NCI-H2107 treated with DMSO at 0.1 percent for 48 hours (cell line): ENCODE data around the gene TMEM266.

Source experiments
- DNase-seq: peaks from one replicate; lab custom pipeline; 2025; ENCODE audit not compliant: unreplicated experiment; lab: John Stamatoyannopoulos, UW

The TMEM266 gene

DNA sequence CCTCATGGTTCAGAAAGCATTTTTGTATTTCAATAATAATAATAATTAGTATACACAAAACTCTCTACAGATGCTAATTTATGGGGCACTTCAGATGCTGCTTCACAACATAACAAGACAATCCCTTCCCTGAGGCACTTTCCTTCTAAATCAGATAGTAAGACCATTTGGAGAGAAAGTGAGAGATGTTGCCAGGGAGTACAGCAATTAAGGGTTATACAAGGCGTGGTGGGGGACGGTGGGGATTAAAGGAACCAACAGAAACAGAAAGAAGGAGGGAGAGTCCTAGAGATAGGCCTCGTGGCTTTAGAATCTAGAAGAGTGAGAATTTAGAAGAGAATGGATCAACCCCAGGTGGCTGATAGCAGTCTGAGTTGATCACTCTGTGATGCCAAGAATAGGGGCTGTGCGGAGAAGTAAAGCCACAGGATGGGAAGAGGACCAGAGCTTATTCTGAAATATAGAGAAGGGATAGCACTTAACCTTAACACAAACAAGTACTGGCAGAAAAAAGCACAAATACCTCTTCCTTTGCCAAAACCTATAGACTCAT, 174.6 kb downstream of the TMEM266 start:
- DNase-seq = no peak

DNA sequence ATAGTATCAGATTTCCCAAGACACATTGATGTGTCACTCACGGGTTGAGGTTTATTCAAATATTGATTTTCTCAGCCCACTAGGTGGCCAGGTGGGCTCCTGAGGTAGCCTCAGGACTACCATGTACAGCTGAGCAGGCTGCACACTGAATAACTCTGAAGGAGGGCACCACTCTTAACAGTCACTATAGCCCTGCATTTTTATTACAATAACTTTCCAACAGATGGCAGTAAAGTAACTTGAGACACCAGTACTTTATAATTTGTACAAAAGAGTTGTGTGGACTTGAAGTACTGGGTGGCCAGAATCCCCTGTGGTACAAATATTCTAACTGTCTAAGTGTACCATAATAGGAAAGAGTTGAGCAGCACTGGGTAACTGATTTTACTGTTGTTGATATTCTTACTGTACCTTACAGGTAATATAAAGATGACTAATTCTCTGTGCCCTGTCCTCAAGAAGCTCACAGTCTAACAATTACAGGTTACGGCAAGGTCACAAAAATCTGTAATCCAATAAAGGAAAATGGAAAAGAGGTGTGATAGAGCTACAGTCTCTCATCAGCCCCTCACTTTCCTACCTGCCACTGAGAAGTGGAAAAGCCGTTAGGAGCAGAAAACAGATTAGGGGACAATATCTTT, 175.5 kb downstream of the TMEM266 start:
- DNase-seq = peak; percentile 26

GRCh38 chr15:76236350-76236749, 176.6 kb downstream of the TMEM266 start:
- no peak for DNase-seq

GRCh38 chr15:76239786-76240185, 180.0 kb downstream of the TMEM266 start:
- DNase-seq = no peak

- no peak for DNase-seq
These were observed 185.4 kb downstream of the TMEM266 start for GRCh38 chr15:76245072-76245610.

DNA sequence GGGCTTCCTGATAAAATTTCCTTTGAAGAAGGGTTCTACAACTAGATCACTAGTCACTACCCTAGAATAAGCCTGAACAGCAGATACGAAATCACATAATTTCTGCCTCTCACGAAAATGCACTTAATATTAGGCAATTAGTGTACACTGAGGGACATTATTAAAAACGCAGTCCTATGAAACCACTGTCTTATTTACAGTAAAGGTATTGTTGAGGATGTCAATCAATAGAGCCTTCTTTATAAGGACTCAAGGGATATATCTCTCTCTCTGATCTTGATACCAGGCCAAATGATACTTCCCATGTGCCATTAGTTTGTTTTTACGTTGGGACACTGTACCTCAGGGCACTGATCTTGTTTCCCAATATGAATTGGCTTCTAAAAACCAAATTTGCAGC, 191.9 kb downstream of the TMEM266 start:
- no peak for DNase-seq

DNA sequence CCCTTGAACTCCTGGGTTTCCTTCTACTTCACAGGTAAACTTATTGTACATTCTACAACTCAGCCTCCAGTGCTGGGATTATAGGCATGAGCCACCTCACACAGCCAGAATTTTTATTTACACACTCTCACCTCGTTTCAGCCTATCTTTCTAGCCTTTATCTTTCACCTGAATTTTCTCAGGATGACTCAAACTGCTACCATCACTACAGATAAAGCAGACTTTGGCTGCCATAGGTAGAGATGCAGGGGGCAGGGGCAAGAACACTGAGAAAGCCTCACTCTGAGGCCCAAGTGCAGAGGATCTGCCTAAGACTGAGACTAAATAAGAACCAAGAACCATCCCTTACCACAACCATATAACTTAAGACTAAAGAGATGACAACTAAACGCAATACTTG, 192.5 kb downstream of the TMEM266 start:
- no peak for DNase-seq

DNA sequence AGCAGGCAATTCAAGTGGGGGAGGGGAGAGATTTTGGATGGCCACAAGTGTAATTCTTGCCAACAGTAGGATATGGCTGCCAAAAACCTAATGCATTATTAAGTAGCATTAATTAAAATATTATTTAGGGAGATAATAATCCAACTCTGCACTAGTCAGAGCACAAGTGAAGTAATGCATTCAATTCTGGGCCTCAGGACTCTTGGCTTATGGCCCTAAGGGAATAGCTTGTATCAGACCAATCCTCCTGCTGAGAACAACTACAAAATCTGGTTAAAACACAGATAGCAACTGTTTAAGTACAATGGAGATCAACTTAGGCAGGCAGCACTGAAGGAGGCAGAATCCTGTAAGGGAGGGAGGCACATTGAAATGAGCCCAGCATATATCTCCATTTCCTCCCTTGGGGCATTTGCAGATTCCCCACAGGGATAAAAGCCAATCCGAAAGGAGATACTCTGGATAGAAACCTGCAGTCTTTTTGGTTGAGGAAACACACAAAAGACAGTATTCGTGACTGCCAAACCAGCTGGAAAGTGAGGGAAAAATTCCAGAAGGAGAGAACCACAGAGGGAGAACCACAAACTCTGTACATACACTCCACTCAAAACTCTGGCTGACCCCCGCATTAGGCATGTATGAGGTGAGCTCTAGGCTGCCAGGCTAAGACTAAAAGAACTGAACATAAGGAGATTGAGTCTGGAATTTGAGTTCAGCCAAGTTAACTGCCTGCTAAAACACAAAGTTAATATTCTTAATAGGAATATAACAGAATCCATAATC, 194.1 kb downstream of the TMEM266 start:
- DNase-seq = no peak
